ENCODE results near the gene ANP32B. TPM values are rescaled to one million over a fixed set of nuclear protein-coding genes. Genes with fewer than 3 reads are reported as not detected.

Gene ANP32B
- total and polyA plus RNA-seq, 7 donors = 52.8 to 136 (median 70.6) TPM

DNA sequence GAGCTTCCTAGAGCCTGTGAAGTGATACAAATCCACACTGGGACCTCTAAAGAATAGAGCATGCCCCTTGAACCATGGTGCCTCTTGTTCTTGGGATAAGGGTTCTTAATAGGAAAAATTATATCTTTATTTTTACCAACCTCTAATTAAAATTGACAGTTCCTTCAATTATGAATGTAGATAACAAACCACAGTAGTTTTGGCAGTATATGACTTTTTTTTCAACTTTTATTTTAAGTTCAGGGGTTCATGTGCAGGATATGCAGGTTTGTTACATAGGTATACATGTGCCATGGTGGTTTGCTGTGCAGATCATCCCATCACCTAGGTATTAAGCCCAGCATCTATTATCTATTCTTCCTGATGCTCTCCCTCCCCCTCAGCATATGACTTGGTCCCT lies 46.1 kb upstream of the ANP32B start:
- DNase-seq (no peak), ATAC-seq (no peak)
- H3K27me3 ChIP-seq (ENCODE audit: insufficient read depth in 3 of 3, low read length in 2 of 3) = peaks cover 0 to 5% (median under 1%) of the 10 kb centered on the region in 3 donors
- intact Hi-C loops (cut with DNase I) = no loop called here
- TF ChIP-seq CTCF (IDR thresholded peaks at IDR 0.05) = no peak
- no peak overlapping the region for H3K27ac ChIP-seq
- no peaks in the 10 kb centered on the region for H3K36me3 ChIP-seq (ENCODE audit: insufficient read depth in 1 of 2, low read depth in 1 of 2)
- no peaks in the 10 kb centered on the region for H3K4me1 ChIP-seq
- H3K9me3 ChIP-seq = no peaks in the 10 kb centered on the region
- H3K4me3 ChIP-seq = no peak overlapping the region

- H3K4me1 ChIP-seq = no peaks in the 10 kb centered on the region
- ATAC-seq (no peak), DNase-seq (no peak)
- intact Hi-C loops (cut with DNase I) = no loop called here
- no peak within 1 kb of the TSS for H3K4me3 ChIP-seq
- H3K27me3 ChIP-seq (ENCODE audit: insufficient read depth in 3 of 3, low read length in 2 of 3) = peaks cover 0 to 5% (median 0%) of the 10 kb centered on the region in 3 donors
- H3K36me3 ChIP-seq (ENCODE audit: insufficient read depth in 1 of 2, low read depth in 1 of 2) = no peaks in the 10 kb centered on the region
- H3K27ac ChIP-seq = no peak within 1 kb of the TSS
- TF ChIP-seq CTCF (IDR thresholded peaks at IDR 0.05) = no peak
- no peaks in the 10 kb centered on the region for H3K9me3 ChIP-seq
- 60 to 67% (median 62%) methylated on average over 3 of the region's 3 CpGs for WGBS, 3 donors
Measured at GRCh38 chr9:97938081-97938644, 45.0 kb upstream of the ANP32B start, which contains the start of gene HEMGN. Gene HEMGN (minus strand): TSS chr9:97938172. CDS start chr9:97938136, 36 bp downstream.

DNA sequence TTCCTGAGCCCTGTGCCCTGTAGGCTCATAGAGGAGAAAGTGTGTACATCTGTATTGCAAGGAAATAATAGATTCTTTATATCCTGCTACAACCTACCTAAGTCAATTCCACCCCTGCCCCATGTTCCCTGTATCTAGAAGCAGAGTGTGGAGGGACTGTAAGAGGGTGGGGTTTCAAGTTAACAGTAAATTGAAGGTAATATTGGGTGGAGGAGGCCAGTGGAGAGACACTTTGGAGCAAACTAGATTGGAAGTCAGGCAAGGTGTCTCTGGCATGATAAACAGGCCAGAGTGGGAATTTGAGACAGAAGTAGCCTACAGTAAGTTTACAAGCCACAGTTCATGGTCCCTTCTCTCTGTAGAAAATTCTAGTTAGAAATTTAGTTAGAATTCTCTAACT lies 42.9 kb upstream of the ANP32B start:
- intact Hi-C loops (cut with DNase I) = no loop called here
- no peak for DNase-seq
- no peak for ATAC-seq
- Histone ChIP-seq H3K4me3 (no peak overlapping the region), H3K27me3 (ENCODE audit: insufficient read depth in 3 of 3, low read length in 2 of 3) (peaks cover 0 to 5% (median 0%) of the 10 kb centered on the region in 3 donors), H3K9me3 (no peaks in the 10 kb centered on the region), H3K27ac (no peak overlapping the region), H3K4me1 (no peaks in the 10 kb centered on the region), H3K36me3 (ENCODE audit: insufficient read depth in 1 of 2, low read depth in 1 of 2) (no peaks in the 10 kb centered on the region)
- no peak for TF ChIP-seq CTCF (IDR thresholded peaks at IDR 0.05)

DNA sequence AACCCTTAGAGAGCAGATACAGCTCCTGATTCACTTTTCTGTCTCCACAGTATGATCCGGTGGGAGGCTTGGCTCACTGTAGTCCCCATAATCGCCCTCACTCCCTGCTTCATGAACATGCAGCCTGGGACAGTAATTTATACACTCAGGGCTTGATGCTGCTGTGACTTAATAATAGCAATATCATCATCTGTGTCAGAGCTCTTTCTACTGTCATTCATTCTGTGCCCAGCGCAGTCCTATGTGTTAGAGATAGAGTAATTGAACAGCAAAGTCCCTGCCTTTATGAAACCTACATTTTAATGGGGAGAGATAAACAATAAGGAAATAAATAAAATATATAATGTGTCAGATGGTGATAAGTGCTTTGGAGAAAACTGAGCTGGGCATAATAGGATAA lies 42.4 kb upstream of the ANP32B start:
- intact Hi-C loops (cut with DNase I) = no loop called here
- no peak for ATAC-seq
- no peaks in the 10 kb centered on the region for H3K36me3 ChIP-seq (ENCODE audit: insufficient read depth in 1 of 2, low read depth in 1 of 2)
- DNase-seq = no peak
- H3K4me1 ChIP-seq = no peaks in the 10 kb centered on the region
- no peaks in the 10 kb centered on the region for H3K9me3 ChIP-seq
- no peak overlapping the region for H3K4me3 ChIP-seq
- H3K27me3 ChIP-seq (ENCODE audit: insufficient read depth in 3 of 3, low read length in 2 of 3) = peaks cover 0 to under 1% (median 0%) of the 10 kb centered on the region in 3 donors
- no peak overlapping the region for H3K27ac ChIP-seq
- WGBS, 3 donors = 71 to 76% (median 73%) methylated on average over 3 of the region's 3 CpGs
- no peak for TF ChIP-seq CTCF (IDR thresholded peaks at IDR 0.05)

GRCh38 chr9:97941323-97941722 lies 41.8 kb upstream of the ANP32B start:
- ATAC-seq (no peak), DNase-seq (no peak)
- TF ChIP-seq CTCF (IDR thresholded peaks at IDR 0.05) = no peak
- Histone ChIP-seq H3K27me3 (ENCODE audit: insufficient read depth in 3 of 3, low read length in 2 of 3) (no peaks in the 10 kb centered on the region), H3K36me3 (ENCODE audit: insufficient read depth in 1 of 2, low read depth in 1 of 2) (no peaks in the 10 kb centered on the region), H3K27ac (no peak overlapping the region), H3K9me3 (no peaks in the 10 kb centered on the region), H3K4me1 (no peaks in the 10 kb centered on the region), H3K4me3 (no peak overlapping the region)
- WGBS, 3 donors = 78 to 91% (median 84%) methylated on average over 1 of the region's 1 CpG
- intact Hi-C loops (cut with DNase I) = no loop called here
